ENCODE results near the gene ROM1. TPM values are rescaled to one million over a fixed set of nuclear protein-coding genes. Genes with fewer than 3 reads are reported as not detected.
"Not testable (repeated sequence)": the region's sequence is repeated elsewhere in the genome, so short reads cannot be mapped to it uniquely, and the experiment has no call there.

Gene ROM1, protein sequence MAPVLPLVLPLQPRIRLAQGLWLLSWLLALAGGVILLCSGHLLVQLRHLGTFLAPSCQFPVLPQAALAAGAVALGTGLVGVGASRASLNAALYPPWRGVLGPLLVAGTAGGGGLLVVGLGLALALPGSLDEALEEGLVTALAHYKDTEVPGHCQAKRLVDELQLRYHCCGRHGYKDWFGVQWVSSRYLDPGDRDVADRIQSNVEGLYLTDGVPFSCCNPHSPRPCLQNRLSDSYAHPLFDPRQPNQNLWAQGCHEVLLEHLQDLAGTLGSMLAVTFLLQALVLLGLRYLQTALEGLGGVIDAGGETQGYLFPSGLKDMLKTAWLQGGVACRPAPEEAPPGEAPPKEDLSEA
- 1 to 10 TPM; 6.1 to 7.9 (median 6.6) TPM for total RNA-seq
- 7.9 TPM for polyA plus RNA-seq
- long read RNA-seq, donor 1, transcript ROM1-201 (3 exons, 1,878 nt) = major isoform, 5 of 13 reads
- long read RNA-seq, donor 1, partial matches to known transcripts = 1 of 13 reads
- long read RNA-seq, donor 1, other reads (novel, unspliced or antisense) = 6 of 13 reads
- long read RNA-seq, donor 2, partial matches to known transcripts = 0 of 4 reads
- long read RNA-seq, donor 2, other reads (novel, unspliced or antisense) = 0 of 4 reads
- long read RNA-seq, donor 3, partial matches to known transcripts = 0 of 5 reads
- long read RNA-seq, donor 3, other reads (novel, unspliced or antisense) = 1 of 5 reads
- long read RNA-seq, donor 4, partial matches to known transcripts = 0 of 3 reads
- long read RNA-seq, donor 4, other reads (novel, unspliced or antisense) = 0 of 3 reads

- 2% methylated on average over 91 of the region's 91 CpGs for WGBS
- intact Hi-C loops (cut with DNase I) = loop anchor here in 1 of 4 donors (5.0 kb wide), 1 partner anchor 80 kb away; no protein-coding TSS in a partner anchor
- Histone ChIP-seq H3K27me3 (ENCODE audit: control insufficient read depth, insufficient read depth) (no peaks in the 10 kb centered on the region), H3K4me1 (ENCODE audit: control insufficient read depth, insufficient read depth, low read length) (no peaks in the 10 kb centered on the region), H3K4me3 (ENCODE audit: low read length) (peak within 1 kb of the TSS; percentile 87), H3K9me3 (ENCODE audit: control insufficient read depth, low read length) (no peaks in the 10 kb centered on the region), H3K27ac (ENCODE audit: low read length) (peak within 1 kb of the TSS; percentile 90)
- DNase-seq (peak; percentile 96 to 98 (median 97)), ATAC-seq (peak; percentile 90 to 91)
Measured at GRCh38 chr11:62612366-62613290, at the start of gene ROM1, which contains the start of gene EML3. TSS of gene ROM1 (plus strand) at chr11:62613257. CDS start at chr11:62613282, 25 bp downstream. TSS of gene EML3 (minus strand) at chr11:62612775. CDS start at chr11:62612457, 318 bp downstream.

DNA sequence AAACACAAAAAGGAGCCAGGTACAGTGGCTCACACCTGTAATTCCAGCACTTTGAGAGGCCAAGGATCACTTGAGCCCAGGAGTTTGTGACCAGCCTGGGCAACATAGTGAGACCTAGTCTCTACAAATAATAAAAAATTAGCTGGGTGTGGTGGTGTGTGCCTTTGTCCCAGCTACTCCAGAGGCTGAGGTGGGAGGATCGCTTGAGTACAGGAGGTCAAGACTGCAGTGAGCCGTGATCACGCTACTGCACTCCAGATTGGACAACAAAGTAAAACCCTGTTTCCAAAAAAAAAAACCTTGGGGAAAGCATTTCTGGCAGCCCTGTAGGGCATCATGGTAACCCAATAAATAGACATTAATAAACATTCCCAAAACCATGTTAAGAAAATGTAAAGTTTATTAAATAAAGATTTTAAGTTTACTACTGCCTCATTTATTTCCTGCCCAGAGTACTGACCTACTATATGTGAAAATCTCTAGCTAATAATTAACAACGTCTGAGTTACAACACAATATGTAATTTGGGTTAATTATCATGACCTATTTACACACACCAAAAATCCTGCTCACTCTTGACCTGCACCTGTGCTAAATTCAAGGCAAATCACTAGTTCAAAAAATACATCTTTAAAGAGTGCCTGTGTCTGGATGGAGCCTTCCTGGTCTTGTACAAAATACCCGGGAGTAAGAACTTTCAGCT, 47.8 kb upstream of the ROM1 start:
- 68% methylated on average over 5 of the region's 5 CpGs for WGBS
- intact Hi-C loops (cut with DNase I) = loop anchor here in 1 of 4 donors (10.0 kb wide), 1 partner anchor 70 kb away; no protein-coding TSS in a partner anchor
- H3K27me3 ChIP-seq (ENCODE audit: control insufficient read depth, insufficient read depth) = no peaks in the 10 kb centered on the region
- ATAC-seq = no peak
- H3K4me1 ChIP-seq (ENCODE audit: control insufficient read depth, insufficient read depth, low read length) = no peaks in the 10 kb centered on the region
- no peak overlapping the region for H3K27ac ChIP-seq (ENCODE audit: low read length)
- DNase-seq = no peak
- H3K4me3 ChIP-seq (ENCODE audit: low read length) = no peak overlapping the region
- no peaks in the 10 kb centered on the region for H3K9me3 ChIP-seq (ENCODE audit: control insufficient read depth, low read length)

- 89% methylated on average over 8 of the region's 8 CpGs for WGBS
- DNase-seq (no peak), ATAC-seq (no peak)
- Histone ChIP-seq H3K27ac (ENCODE audit: low read length) (no peak overlapping the region), H3K27me3 (ENCODE audit: control insufficient read depth, insufficient read depth) (no peaks in the 10 kb centered on the region), H3K4me1 (ENCODE audit: control insufficient read depth, insufficient read depth, low read length) (no peaks in the 10 kb centered on the region), H3K9me3 (ENCODE audit: control insufficient read depth, low read length) (no peaks in the 10 kb centered on the region), H3K4me3 (ENCODE audit: low read length) (no peak overlapping the region)
- intact Hi-C loops (cut with DNase I) = loop anchor here in 1 of 4 donors (10.0 kb wide), 1 partner anchor 71 kb away; no protein-coding TSS in a partner anchor
Measured at GRCh38 chr11:62566247-62566646, 46.8 kb upstream of the ROM1 start.

- 82% methylated on average over 8 of the region's 8 CpGs for WGBS
- Histone ChIP-seq H3K4me1 (ENCODE audit: control insufficient read depth, insufficient read depth, low read length) (no peaks in the 10 kb centered on the region), H3K27ac (ENCODE audit: low read length) (no peak overlapping the region), H3K4me3 (ENCODE audit: low read length) (no peak overlapping the region), H3K9me3 (ENCODE audit: control insufficient read depth, low read length) (no peaks in the 10 kb centered on the region), H3K27me3 (ENCODE audit: control insufficient read depth, insufficient read depth) (no peaks in the 10 kb centered on the region)
- ATAC-seq (no peak), DNase-seq (no peak)
- intact Hi-C loops (cut with DNase I) = loop anchor here in 1 of 4 donors (10.0 kb wide), 1 partner anchor 72 kb away; no protein-coding TSS in a partner anchor
Measured at GRCh38 chr11:62567018-62567633, 45.9 kb upstream of the ROM1 start.

DNA sequence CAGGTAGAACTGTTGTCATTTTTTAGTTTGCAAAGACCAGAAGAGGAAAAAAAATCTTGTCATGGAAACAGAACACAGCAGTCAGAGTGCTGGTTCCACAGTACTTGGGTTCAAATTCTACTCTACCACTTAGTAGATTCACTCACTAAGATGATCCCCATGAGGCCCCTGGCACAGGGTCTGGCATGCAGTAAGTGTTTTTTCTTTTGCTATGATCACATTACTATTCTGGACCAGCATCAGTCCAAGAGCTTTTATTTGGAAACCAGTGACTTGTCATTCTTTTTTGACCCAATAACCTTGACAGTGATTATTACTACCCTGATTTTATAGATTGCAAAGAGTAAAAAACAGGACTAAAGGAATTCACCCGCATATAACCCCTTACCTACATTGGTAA, 43.4 kb upstream of the ROM1 start:
- no peaks in the 10 kb centered on the region for H3K4me1 ChIP-seq (ENCODE audit: control insufficient read depth, insufficient read depth, low read length)
- 78% methylated on average over 1 of the region's 1 CpG for WGBS
- H3K4me3 ChIP-seq (ENCODE audit: low read length) = no peak overlapping the region
- intact Hi-C loops (cut with DNase I) = loop anchor here in 1 of 4 donors (10.0 kb wide), 1 partner anchor 75 kb away; no protein-coding TSS in a partner anchor
- no peak for ATAC-seq
- H3K27me3 ChIP-seq (ENCODE audit: control insufficient read depth, insufficient read depth) = no peaks in the 10 kb centered on the region
- no peak for DNase-seq
- no peak overlapping the region for H3K27ac ChIP-seq (ENCODE audit: low read length)
- H3K9me3 ChIP-seq (ENCODE audit: control insufficient read depth, low read length) = no peaks in the 10 kb centered on the region

- intact Hi-C loops (cut with DNase I); ATAC-seq; H3K27ac ChIP-seq (ENCODE audit: low read length); DNase-seq; H3K4me3 ChIP-seq (ENCODE audit: low read length); H3K4me1 ChIP-seq (ENCODE audit: control insufficient read depth, insufficient read depth, low read length); H3K9me3 ChIP-seq (ENCODE audit: control insufficient read depth, low read length); H3K27me3 ChIP-seq (ENCODE audit: control insufficient read depth, insufficient read depth): not testable (repeated sequence)
- 94% methylated on average over 5 of the region's 5 CpGs for WGBS
Measured at GRCh38 chr11:62570903-62571302, 42.2 kb upstream of the ROM1 start.

GRCh38 chr11:62571493-62571892, 41.6 kb upstream of the ROM1 start:
- H3K4me3 ChIP-seq (ENCODE audit: low read length); H3K27ac ChIP-seq (ENCODE audit: low read length); ATAC-seq; intact Hi-C loops (cut with DNase I); DNase-seq; H3K9me3 ChIP-seq (ENCODE audit: control insufficient read depth, low read length); H3K4me1 ChIP-seq (ENCODE audit: control insufficient read depth, insufficient read depth, low read length); H3K27me3 ChIP-seq (ENCODE audit: control insufficient read depth, insufficient read depth): not testable (repeated sequence)
- 86% methylated on average over 5 of the region's 5 CpGs for WGBS

- Histone ChIP-seq H3K27ac (ENCODE audit: low read length) (no peak overlapping the region), H3K9me3 (ENCODE audit: control insufficient read depth, low read length) (no peaks in the 10 kb centered on the region), H3K4me3 (ENCODE audit: low read length) (peak overlapping the region; percentile 86), H3K4me1 (ENCODE audit: control insufficient read depth, insufficient read depth, low read length) (peaks cover 2% of the 10 kb centered on the region), H3K27me3 (ENCODE audit: control insufficient read depth, insufficient read depth) (no peaks in the 10 kb centered on the region)
- 70% methylated on average over 12 of the region's 12 CpGs for WGBS
- intact Hi-C loops (cut with DNase I) = no loop called here
- DNase-seq (no peak), ATAC-seq (no peak)
Measured at GRCh38 chr11:62572431-62572830, 40.6 kb upstream of the ROM1 start.

DNA sequence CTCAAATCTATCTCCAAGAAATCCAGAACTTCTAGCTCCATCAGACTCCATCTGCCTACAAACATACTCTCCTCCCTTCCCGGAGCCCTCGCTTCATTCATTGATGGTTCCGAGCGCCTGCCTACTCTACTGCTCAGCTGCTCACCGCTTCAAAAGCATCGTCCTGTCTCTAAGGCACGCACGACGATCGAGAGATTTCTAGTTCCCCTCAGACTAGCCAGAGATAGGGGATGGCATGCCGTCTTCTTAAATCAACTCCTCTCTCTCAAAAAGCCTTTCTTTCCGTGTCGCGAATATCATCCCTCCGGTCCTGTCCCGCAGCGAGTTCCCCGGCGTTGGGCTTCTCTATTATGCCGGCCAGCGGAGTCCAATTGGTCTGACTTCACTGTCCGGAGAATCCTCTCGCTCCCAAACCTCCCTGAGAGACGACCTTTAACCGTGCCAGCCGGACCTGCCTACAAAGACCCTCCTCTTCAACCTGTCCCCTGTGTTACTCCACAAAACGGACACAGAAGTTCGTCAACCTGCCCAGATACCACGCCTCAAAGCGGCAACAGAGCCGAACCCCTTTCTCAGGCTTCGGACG, 40.0 kb upstream of the ROM1 start:
- Histone ChIP-seq H3K4me3 (ENCODE audit: low read length) (peak overlapping the region; percentile 86), H3K27ac (ENCODE audit: low read length) (peak overlapping the region; percentile 75), H3K4me1 (ENCODE audit: control insufficient read depth, insufficient read depth, low read length) (peaks cover 2% of the 10 kb centered on the region), H3K27me3 (ENCODE audit: control insufficient read depth, insufficient read depth) (no peaks in the 10 kb centered on the region), H3K9me3 (ENCODE audit: control insufficient read depth, low read length) (no peaks in the 10 kb centered on the region)
- intact Hi-C loops (cut with DNase I) = no loop called here
- WGBS = under 1% methylated on average over 33 of the region's 33 CpGs
- ATAC-seq (no peak), DNase-seq (no peak)

Measured in right cardiac atrium (tissue), 5 donors.